NT2/D1 (cell line): Measurements from ENCODE around the gene EGFLAM.

Experiments used
- SUZ12 ChIP-seq: IDR thresholded peaks from 2 replicates; pipeline ENCODE4 v1.6.1; 2011; ENCODE audit not compliant: insufficient read length, insufficient read depth; ENCODE audit errors: extremely low read depth
- YY1 ChIP-seq: IDR thresholded peaks from 2 replicates; pipeline ENCODE4 v1.6.1; 2011; ENCODE audit not compliant: insufficient read length, insufficient read depth
- ZNF274 ChIP-seq: IDR thresholded peaks from 2 replicates; pipeline ENCODE4 v1.6.1; 2011; ENCODE audit warnings: mild to moderate bottlenecking, low read depth, low read length

- no peak for TF ChIP-seq YY1
- TF ChIP-seq ZNF274 = no peak
- no peak for TF ChIP-seq SUZ12
Measured at GRCh38 chr5:38468202-38468673, 209.9 kb downstream of the EGFLAM start.
